Dedifferentiated amniotic fluid mesenchymal stem cell (primary cell): ENCODE results near the gene SALL1.

Experiments
- DNase-seq: peaks from one replicate; pipeline ENCODE4 v3.0.0-alpha.2; 2016; ENCODE audit errors: extremely low spot score

The SALL1 gene

GRCh38 chr16:51150888-51151320 lies at the start of gene SALL1:
Gene SALL1, minus strand, starts transcription at chr16:51151270. Its CDS starts 29 bp downstream, at chr16:51151241.
- DNase-seq: peak; percentile 22

- no peak for DNase-seq
Observed at GRCh38 chr16:51200793-51201192, 49.7 kb upstream of the SALL1 start.

- DNase-seq: no peak
Observed at GRCh38 chr16:51197953-51198748, 47.1 kb upstream of the SALL1 start.

GRCh38 chr16:51193879-51194278 lies 42.8 kb upstream of the SALL1 start:
- DNase-seq: no peak

- no peak for DNase-seq
Observed at GRCh38 chr16:51184702-51185433, 33.8 kb upstream of the SALL1 start.

DNA sequence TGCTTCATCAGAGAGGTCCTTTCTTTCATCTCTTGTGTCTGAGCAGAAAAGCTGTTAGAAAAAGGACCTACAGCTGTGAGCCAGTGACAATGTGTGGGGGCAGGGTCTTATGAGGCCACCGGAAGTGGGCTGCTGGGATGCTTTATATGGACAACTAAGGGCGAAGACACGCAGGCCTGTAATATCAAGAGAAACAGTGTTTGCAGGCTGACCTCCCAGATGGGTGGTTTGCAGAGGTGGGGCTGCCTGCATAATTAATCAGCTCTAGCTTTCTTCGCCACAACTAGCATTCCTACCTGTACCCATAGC lies 30.4 kb upstream of the SALL1 start:
- DNase-seq: no peak

DNA sequence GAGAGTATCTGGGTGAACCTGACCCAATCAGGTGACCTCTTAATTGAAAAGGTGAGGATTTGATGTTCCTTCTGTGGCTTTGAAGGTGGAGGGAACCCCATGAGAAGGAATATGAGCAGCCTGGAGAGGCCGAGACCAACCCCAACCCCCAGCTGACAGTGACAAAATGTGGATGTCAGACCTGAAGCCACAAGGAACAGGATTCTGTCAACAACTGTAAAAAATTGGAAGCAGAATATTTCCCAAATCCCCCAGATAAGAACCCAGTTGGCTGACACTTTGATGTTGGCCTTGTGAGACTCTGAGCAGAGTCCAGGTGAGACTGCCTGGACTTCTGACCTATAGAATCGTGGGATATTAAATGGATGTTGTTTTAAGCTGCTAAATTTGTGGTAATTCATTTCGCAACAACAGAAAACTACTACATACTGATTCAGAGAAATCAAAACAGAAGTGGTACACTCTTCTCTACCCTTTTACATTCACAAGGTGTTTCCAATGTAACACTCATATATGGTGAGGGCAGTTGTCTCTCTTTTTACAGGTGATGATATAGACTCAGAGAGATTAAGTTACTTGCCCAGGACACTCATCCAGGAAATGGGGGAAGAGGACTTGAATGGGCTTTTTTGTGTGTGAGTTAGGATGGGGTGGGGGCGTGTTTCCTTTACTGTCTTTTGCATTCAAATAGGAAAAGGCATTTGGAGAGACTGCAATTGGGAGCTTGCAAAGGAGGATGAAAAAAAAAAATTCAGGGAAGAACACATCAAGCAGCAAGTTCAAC lies 29.8 kb upstream of the SALL1 start:
- no peak for DNase-seq

GRCh38 chr16:51175081-51175480 lies 24.0 kb upstream of the SALL1 start:
- DNase-seq: no peak

- no peak for DNase-seq
Observed at GRCh38 chr16:51172368-51172767, 21.3 kb upstream of the SALL1 start.

- no peak for DNase-seq
Observed at GRCh38 chr16:51168755-51169154, 17.7 kb upstream of the SALL1 start.

- DNase-seq: no peak
Observed at GRCh38 chr16:51167170-51167895, 16.3 kb upstream of the SALL1 start.

DNA sequence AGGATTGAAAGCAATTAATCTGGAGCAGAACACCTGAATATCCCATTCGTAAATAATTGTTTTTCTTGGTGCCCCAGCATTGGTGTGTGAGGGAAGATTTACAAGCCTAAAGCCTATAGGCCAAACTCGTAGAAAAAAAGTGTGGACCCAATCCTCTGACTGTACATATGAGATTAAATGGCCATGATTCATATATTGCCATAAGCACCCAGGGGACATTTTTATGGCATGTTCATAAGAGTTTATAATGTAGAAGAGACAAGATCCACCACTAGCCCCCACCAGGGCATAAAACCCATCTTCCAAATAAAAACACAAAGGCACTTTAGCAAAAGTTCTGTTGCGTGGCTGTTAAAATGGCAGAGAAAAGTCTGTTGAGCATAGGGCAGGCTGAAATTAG lies 15.5 kb upstream of the SALL1 start:
- no peak for DNase-seq

GRCh38 chr16:51166091-51166490 lies 15.0 kb upstream of the SALL1 start:
- DNase-seq: no peak

DNA sequence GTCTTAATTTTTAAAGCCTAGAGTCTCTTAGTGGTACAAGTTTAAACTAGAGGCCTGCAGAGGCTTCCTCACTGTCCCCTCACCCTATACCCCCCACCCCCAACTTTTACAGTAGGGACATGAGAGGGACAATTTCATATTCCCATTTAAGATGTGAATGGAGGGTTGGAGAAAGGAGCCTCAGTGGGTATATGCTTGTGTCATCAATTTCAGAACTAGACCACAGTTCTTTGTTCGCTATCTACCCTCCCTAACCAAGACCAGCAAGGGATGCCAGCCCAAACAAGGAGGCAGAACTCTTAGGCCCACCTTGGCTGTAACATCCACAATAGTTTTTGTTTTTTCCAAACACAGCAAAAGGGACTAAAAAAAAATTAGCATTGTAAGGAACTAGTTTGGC lies 14.0 kb upstream of the SALL1 start:
- DNase-seq: no peak

GRCh38 chr16:51164574-51164973 lies 13.5 kb upstream of the SALL1 start:
- DNase-seq: no peak

- DNase-seq: no peak
Observed at GRCh38 chr16:51163894-51164566, 13.0 kb upstream of the SALL1 start.

DNA sequence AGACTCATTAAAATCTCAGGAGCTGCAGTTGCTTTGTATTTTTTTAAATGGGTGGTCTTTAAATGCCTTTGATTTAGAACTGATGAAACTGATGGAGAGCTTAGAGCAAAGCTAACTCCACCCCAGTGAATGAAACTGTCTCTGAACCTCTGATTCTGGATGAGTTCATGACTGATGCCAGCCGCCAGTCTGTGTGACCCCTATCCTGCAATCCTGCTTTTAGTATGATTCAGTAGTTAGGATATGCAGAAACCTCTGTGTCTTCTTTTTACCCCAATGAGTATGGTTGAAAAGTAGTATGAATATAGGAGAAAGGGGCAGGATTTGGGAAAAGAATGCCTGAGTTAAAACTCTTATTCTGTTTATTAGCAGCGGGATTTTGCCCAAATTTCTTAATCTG lies 12.3 kb upstream of the SALL1 start:
- no peak for DNase-seq

- no peak for DNase-seq
Observed at GRCh38 chr16:51161440-51162195, 10.5 kb upstream of the SALL1 start.

DNA sequence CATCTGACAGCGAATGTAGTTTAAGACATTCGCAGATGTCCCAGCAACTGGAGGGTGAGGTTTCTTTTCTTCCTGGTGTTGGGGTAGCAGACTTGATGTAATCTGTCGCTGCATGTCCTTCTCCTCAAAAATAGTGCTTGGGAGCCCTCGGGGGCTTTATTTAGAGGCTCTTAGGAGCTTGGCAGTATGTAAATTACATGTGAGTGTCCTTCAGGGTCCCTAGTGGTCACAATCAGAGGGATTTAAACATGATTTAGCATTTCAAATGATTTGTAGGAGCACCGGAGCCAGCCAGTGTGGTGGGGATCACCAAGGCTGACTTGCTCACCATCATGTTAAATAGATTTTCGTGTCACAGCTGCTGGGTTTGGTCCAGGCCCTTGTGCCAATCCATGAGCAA lies 8.8 kb upstream of the SALL1 start:
- no peak for DNase-seq

DNA sequence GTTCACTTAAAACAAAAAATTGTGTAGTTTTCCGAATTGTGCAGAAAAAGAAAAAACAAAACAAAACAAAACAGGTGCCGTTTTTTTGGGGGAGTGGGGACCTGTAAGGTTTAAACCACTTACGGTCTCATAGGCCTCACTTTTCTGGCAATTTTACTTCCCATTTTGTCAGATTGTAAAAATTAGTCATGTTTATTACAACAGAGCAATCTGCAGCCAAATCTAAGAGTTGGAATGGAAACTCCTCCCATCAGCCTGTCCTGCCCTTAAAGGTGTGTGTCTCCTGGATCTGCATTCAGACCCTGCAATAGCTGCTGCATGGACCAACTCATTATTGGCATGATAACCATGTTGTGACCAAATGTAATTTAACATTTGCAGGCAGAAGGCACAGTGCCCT lies 8.2 kb upstream of the SALL1 start:
- no peak for DNase-seq

DNA sequence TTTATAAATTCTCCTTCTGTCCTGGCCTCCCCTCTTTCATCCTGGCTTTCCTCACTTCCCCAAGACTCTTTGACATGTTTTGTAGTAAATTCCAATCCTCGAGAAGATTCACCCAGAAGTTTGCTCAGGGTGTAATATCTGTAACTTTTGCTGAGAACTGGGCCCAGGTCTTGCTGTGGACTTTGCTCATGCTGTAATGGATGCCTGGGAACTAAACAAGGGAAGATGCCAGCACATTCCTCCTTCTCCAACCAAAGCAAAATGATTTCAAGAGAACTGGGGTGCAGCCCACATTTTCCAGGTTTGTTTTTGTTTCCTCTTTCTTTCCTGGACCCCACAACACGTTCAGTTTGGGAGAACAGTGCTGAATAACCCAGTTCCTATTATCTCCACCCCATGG lies 6.6 kb upstream of the SALL1 start:
- no peak for DNase-seq
